A549 treated with CpdA at 1 μM for 4 hours (cell line): ENCODE measurements around the gene PRAMEF33. TPM values are rescaled to one million over a fixed set of nuclear protein-coding genes. Genes with fewer than 3 reads are reported as not detected.

Source experiments
- total RNA-seq: library from RNA; stranded (reverse); fragments of 200-300 nt; extraction: Qiagen RNA extraction; gene quantifications from 5 replicates; pipeline ENCODE4 v1.2.3, GENCODE V29; 2022; ENCODE audit warnings: low read depth

The PRAMEF33 gene, protein sequence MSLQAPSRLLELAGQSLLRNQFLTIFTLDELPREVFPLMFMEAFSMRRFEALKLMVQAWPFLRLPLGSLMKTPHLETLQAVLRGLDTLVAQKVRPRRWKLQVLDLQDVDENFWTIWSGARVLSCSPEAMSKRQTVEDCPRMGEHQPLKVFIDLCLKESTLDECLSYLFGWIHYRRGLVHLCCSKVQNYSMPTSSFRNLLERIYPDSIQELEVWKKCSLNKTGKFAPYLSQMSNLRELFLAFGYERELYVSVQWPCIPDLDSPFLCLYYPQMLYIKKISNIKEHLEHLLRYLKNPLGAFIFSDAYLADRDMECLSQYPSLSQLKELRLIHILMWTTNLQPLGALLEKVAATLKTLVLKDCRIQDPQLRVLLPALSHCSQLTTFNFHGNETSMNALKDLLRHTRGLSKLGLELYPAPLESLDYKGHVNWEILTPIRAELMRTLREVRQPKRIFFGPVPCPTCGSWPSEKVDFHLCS
- not detected in 5 replicates for total RNA-seq

DNA sequence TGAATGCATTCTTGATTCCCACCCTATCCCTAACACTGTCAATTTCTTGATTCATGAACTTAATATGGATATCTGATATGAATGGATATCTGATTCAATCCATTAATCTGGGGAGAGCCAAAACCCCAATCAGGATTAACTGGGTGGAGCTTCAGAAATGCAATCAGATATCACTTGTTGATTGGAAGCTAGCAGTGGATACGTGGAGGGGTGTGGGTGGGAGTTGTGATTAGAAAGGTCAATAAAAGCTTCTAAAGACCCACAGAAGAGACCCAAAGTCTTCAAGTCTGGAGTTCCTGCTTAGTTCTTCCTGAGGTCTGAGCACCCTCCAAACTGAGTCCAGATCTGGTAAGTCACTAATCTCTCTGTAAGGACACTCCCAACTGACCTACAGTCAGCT lies at the start of gene PRAMEF33:
TSS of gene PRAMEF33 (plus strand) at position 301 of the 400 bp plus-strand sequence. CDS start 2,416 bp downstream, outside the sequence.

DNA sequence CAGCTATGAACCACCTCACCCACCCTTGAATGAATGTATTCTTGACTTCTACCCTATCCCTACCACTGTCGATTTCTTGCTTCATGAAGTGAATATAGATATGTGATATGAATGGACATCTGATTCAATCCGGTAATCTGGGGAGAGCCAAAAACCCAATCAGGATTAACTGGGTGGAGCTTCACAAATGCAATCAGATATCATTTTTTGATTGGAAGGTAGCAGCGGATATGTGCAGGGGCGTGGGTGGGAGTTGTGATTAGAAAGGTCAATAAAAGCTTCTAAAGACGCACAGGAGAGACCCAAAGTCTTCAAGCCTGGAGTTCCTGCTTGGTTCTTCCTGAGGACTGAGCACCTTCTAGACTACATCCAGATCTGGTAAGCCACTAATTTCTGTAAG lies 49.4 kb upstream of the PRAMEF33 start, which contains the start of gene PRAMEF5:
TSS of gene PRAMEF5 (plus strand) at position 301 of the 400 bp plus-strand sequence. CDS start 5,071 bp downstream, outside the sequence.

DNA sequence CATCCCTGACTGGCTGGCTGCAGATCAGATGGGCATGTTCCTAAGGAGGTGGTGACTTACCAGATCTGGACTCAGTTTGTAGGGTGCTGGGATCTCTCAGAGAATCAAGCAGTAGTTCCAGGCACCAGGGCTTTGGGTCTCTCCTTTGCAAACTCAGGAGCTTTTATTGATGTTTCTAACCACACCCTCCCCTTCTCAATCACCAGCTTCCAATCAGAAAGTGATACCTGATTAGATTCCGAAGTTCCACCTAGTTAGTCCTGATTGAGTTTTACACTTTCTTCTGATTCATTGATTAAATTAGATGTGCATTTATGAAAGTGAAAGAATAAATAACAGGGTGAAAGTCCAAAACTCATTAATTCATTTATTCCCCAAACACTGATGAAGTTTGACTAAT lies 18.3 kb upstream of the PRAMEF33 start, which contains the start of gene PRAMEF8:
TSS of gene PRAMEF8 (minus strand) at position 101 of the 400 bp plus-strand sequence. CDS start 1,046 bp downstream, outside the sequence.

DNA sequence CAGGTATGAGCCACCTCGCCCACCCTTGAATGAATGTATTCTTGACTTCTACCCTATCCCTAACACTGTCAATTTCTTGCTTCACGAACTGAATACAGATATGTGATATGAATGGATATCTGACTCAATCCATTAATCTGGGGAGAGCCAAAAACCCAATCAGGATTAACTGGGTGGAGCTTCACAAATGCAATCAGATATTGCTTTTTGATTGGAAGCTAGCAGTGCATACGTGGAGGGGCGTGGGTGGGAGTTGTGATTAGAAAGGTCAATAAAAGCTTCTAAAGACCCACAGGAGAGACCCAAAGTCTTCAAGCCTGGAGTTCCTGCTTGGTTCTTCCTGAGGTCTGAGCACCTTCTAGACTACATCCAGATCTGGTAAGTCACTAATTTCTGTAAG lies 11.9 kb downstream of the PRAMEF33 start, which contains the start of gene PRAMEF15:
TSS of gene PRAMEF15 (plus strand) at position 301 of the 400 bp plus-strand sequence. CDS start 2,827 bp downstream, outside the sequence.

DNA sequence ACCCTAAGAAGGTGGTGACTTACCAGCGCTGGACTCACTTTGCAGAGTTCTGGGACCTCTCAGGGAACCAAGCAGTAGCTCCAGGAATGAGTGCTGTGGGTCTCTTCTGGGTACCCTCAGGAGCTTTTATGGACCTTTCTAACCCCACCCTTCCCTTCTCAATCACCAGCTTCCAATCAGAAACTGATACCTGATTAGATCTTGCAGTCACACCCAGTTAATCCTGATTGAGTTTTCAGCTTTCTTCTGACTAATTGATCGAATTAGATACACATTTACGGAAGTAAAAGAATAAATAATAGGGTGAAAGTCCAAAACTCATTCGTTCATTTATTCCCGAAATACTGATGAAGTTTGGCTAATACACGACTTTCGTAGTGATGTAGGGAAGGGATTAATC lies 43.7 kb downstream of the PRAMEF33 start, which contains the start of gene PRAMEF14:
TSS of gene PRAMEF14 (minus strand) at position 101 of the 400 bp plus-strand sequence. CDS start 1,820 bp downstream, outside the sequence.

Other genes with a start within 250 kb of the PRAMEF33 start
- not detected in 5 replicates for gene PRAMEF27, start 247.0 kb upstream of the PRAMEF33 start, total RNA-seq
- gene HNRNPCL3, start 242.8 kb upstream of the PRAMEF33 start, total RNA-seq = not detected in 5 replicates
- gene PRAMEF25, start 232.8 kb upstream of the PRAMEF33 start, total RNA-seq = not detected in 5 replicates
- not detected in 5 replicates for gene HNRNPCL2, start 186.7 kb upstream of the PRAMEF33 start, total RNA-seq
- not detected in 5 replicates for gene PRAMEF26, start 147.5 kb upstream of the PRAMEF33 start, total RNA-seq
- not detected in 5 replicates for gene HNRNPCL4, start 137.9 kb upstream of the PRAMEF33 start, total RNA-seq
- gene PRAMEF9, start 131.7 kb upstream of the PRAMEF33 start, total RNA-seq = not detected in 5 replicates
- gene PRAMEF13, start 102.1 kb upstream of the PRAMEF33 start, total RNA-seq = not detected in 5 replicates
- gene PRAMEF18, start 77.4 kb upstream of the PRAMEF33 start, total RNA-seq = not detected in 5 replicates
- gene PRAMEF5, start 49.3 kb upstream of the PRAMEF33 start, total RNA-seq = not detected in 5 replicates
- not detected in 5 replicates for gene PRAMEF8, start 18.4 kb upstream of the PRAMEF33 start, total RNA-seq
- not detected in 5 replicates for gene PRAMEF15, start 12.0 kb downstream of the PRAMEF33 start, total RNA-seq
- not detected in 5 replicates for gene PRAMEF14, start 43.6 kb downstream of the PRAMEF33 start, total RNA-seq
- gene PRAMEF19, start 68.4 kb downstream of the PRAMEF33 start, total RNA-seq = not detected in 5 replicates
- not detected in 5 replicates for gene PRAMEF17, start 86.1 kb downstream of the PRAMEF33 start, total RNA-seq
- gene PRAMEF20, start 106.9 kb downstream of the PRAMEF33 start, total RNA-seq = not detected in 5 replicates
- not detected in 5 replicates for gene LRRC38, start 210.5 kb downstream of the PRAMEF33 start, total RNA-seq